Large intestine (tissue), 3 donors: ENCODE data around the gene KLKB1. TPM values are rescaled to one million over a fixed set of nuclear protein-coding genes. Genes with fewer than 3 reads are reported as not detected.
A peak's percentile ranks its signal among the peaks of the same experiment; 100 is the strongest.

Experiments used
- DNase-seq, 2 donors: peaks; one replicate each; pipeline versions ENCODE4 v3.0.0 to v3.0.0-alpha.2; 2013
- H3K27ac ChIP-seq: one replicate; pipeline ENCODE4 v1.5.1; 2013; ENCODE audit warnings: low read length
- H3K27me3 ChIP-seq: 2 replicates; pipeline ENCODE4 v1.6.1; 2013; ENCODE audit warnings: low read length; ENCODE audit not compliant: control insufficient read depth, insufficient read depth
- H3K36me3 ChIP-seq: 2 replicates; pipeline ENCODE4 v1.6.1; 2013; ENCODE audit warnings: low read length; ENCODE audit not compliant: control insufficient read depth, insufficient read depth
- H3K4me1 ChIP-seq: one replicate; pipeline ENCODE4 v1.6.1; 2013; ENCODE audit warnings: low read length; ENCODE audit not compliant: control insufficient read depth, insufficient read depth
- H3K4me3 ChIP-seq: one replicate; pipeline ENCODE4 v1.5.1; 2013; ENCODE audit warnings: low read length
- H3K9me3 ChIP-seq: one replicate; pipeline ENCODE4 v1.6.1; 2013; ENCODE audit warnings: mild to moderate bottlenecking, low read depth, low read length, moderate library complexity; ENCODE audit not compliant: control insufficient read depth
- WGBS: methylation state at CpG from one replicate; pipeline ENCODE4 v1.1.5; 2013; ENCODE audit warnings: low lambda C conversion rate; ENCODE audit not compliant: insufficient coverage; 5-methylcytosine and 5-hydroxymethylcytosine counted together
- polyA plus RNA-seq: library from polyadenylated mRNA; unstranded; fragments of 120-200 nt; gene quantifications from one replicate; pipeline ENCODE4 v1.2.1, GENCODE V29; 2013

Gene KLKB1
- polyA plus RNA-seq, 1 donor: 2.8 TPM

- Histone ChIP-seq H3K36me3 (no peaks in the 10 kb centered on the region), H3K9me3 (no peaks in the 10 kb centered on the region), H3K27me3 (no peaks in the 10 kb centered on the region), H3K27ac (no peak overlapping the region), H3K4me3 (no peak overlapping the region), H3K4me1 (no peaks in the 10 kb centered on the region)
- WGBS: no CpG with 5 or more reads among the region's 10 CpGs
- DNase-seq: peak in 1 of 2 donors; percentile 20
These were observed 64.1 kb downstream of the KLKB1 start for GRCh38 chr4:186291256-186291890.

- Histone ChIP-seq H3K4me3 (no peak overlapping the region), H3K4me1 (no peaks in the 10 kb centered on the region), H3K36me3 (no peaks in the 10 kb centered on the region), H3K9me3 (no peaks in the 10 kb centered on the region), H3K27me3 (peaks cover 12% of the 10 kb centered on the region), H3K27ac (no peak overlapping the region)
- 100% methylated on average over 1 of the region's 9 CpGs for WGBS
- DNase-seq: no peak
These were observed 66.9 kb downstream of the KLKB1 start for GRCh38 chr4:186294160-186294559.

GRCh38 chr4:186296481-186296880, 69.2 kb downstream of the KLKB1 start:
- no CpG with 5 or more reads among the region's 4 CpGs for WGBS
- no peak overlapping the region for H3K27ac ChIP-seq

GRCh38 chr4:186297013-186297645, 69.8 kb downstream of the KLKB1 start:
- no peaks in the 10 kb centered on the region for H3K36me3 ChIP-seq
- H3K27me3 ChIP-seq: peaks cover 12% of the 10 kb centered on the region
- DNase-seq: peak; percentile 37 to 54
- no peak overlapping the region for H3K4me3 ChIP-seq
- H3K27ac ChIP-seq: no peak overlapping the region
- H3K9me3 ChIP-seq: no peaks in the 10 kb centered on the region
- no peaks in the 10 kb centered on the region for H3K4me1 ChIP-seq
- 0% methylated on average over 1 of the region's 21 CpGs for WGBS

More at GRCh38 chr4:186296481-186296880, 69.2 kb downstream of the KLKB1 start:
- H3K36me3 ChIP-seq: no peaks in the 10 kb centered on the region
- DNase-seq: no peak
- H3K9me3 ChIP-seq: no peaks in the 10 kb centered on the region
- no peak overlapping the region for H3K4me3 ChIP-seq
- no peaks in the 10 kb centered on the region for H3K4me1 ChIP-seq
- peaks cover 12% of the 10 kb centered on the region for H3K27me3 ChIP-seq

GRCh38 chr4:186298031-186298647, 70.8 kb downstream of the KLKB1 start:
- no peaks in the 10 kb centered on the region for H3K4me1 ChIP-seq
- H3K9me3 ChIP-seq: no peaks in the 10 kb centered on the region
- WGBS: no CpG with 5 or more reads among the region's 39 CpGs
- DNase-seq: peak in 1 of 2 donors; percentile 15
- peaks cover 12% of the 10 kb centered on the region for H3K27me3 ChIP-seq
- H3K4me3 ChIP-seq: no peak overlapping the region
- no peaks in the 10 kb centered on the region for H3K36me3 ChIP-seq
- no peak overlapping the region for H3K27ac ChIP-seq

- WGBS: 90% methylated on average over 2 of the region's 5 CpGs
These were observed 72.0 kb downstream of the KLKB1 start for GRCh38 chr4:186299291-186299690.

GRCh38 chr4:186300659-186301390, 73.5 kb downstream of the KLKB1 start:
- no peak overlapping the region for H3K27ac ChIP-seq
- peak in 1 of 2 donors; percentile 51 for DNase-seq
- WGBS: 100% methylated on average over 2 of the region's 6 CpGs

More at GRCh38 chr4:186299291-186299690, 72.0 kb downstream of the KLKB1 start:
- DNase-seq: no peak
- no peaks in the 10 kb centered on the region for H3K9me3 ChIP-seq
- peaks cover 12% of the 10 kb centered on the region for H3K27me3 ChIP-seq
- no peak overlapping the region for H3K4me3 ChIP-seq
- no peaks in the 10 kb centered on the region for H3K4me1 ChIP-seq
- no peaks in the 10 kb centered on the region for H3K36me3 ChIP-seq
- H3K27ac ChIP-seq: no peak overlapping the region

GRCh38 chr4:186304216-186304615, 76.9 kb downstream of the KLKB1 start:
- Histone ChIP-seq H3K4me1 (no peaks in the 10 kb centered on the region), H3K4me3 (no peak overlapping the region), H3K27ac (no peak overlapping the region), H3K27me3 (peaks cover 2% of the 10 kb centered on the region), H3K9me3 (no peaks in the 10 kb centered on the region), H3K36me3 (no peaks in the 10 kb centered on the region)
- no peak for DNase-seq
- no CpG with 5 or more reads among the region's 5 CpGs for WGBS

More at GRCh38 chr4:186300659-186301390, 73.5 kb downstream of the KLKB1 start:
- Histone ChIP-seq H3K4me1 (no peaks in the 10 kb centered on the region), H3K9me3 (no peaks in the 10 kb centered on the region), H3K4me3 (no peak overlapping the region), H3K36me3 (no peaks in the 10 kb centered on the region), H3K27me3 (peaks cover 12% of the 10 kb centered on the region)

GRCh38 chr4:186304866-186305505, 77.7 kb downstream of the KLKB1 start:
- Histone ChIP-seq H3K4me3 (no peak overlapping the region), H3K27me3 (peaks cover 2% of the 10 kb centered on the region), H3K36me3 (no peaks in the 10 kb centered on the region), H3K9me3 (no peaks in the 10 kb centered on the region), H3K4me1 (no peaks in the 10 kb centered on the region), H3K27ac (no peak overlapping the region)
- WGBS: 100% methylated on average over 3 of the region's 13 CpGs
- peak in 1 of 2 donors; percentile 8 for DNase-seq

GRCh38 chr4:186307497-186307896, 80.2 kb downstream of the KLKB1 start:
- no peak overlapping the region for H3K27ac ChIP-seq
- H3K4me3 ChIP-seq: no peak overlapping the region
- no peaks in the 10 kb centered on the region for H3K36me3 ChIP-seq
- H3K9me3 ChIP-seq: no peaks in the 10 kb centered on the region
- WGBS: 92% methylated on average over 2 of the region's 4 CpGs
- DNase-seq: no peak
- H3K27me3 ChIP-seq: peaks cover 2% of the 10 kb centered on the region
- H3K4me1 ChIP-seq: no peaks in the 10 kb centered on the region
